CD4-positive, alpha-beta T cell treated with Interleukin-10 for 1 hour (primary cell): ENCODE results near the gene PLEKHG5.
A peak's percentile ranks its signal among the peaks of the same experiment; 100 is the strongest.
"Not testable (repeated sequence)": the region's sequence is repeated elsewhere in the genome, so short reads cannot be mapped to it uniquely, and the experiment has no call there.

Source experiments
- DNase-seq: peaks from one replicate; pipeline ENCODE4 v3.0.0-alpha.2; 2020

PLEKHG5 gene

DNA sequence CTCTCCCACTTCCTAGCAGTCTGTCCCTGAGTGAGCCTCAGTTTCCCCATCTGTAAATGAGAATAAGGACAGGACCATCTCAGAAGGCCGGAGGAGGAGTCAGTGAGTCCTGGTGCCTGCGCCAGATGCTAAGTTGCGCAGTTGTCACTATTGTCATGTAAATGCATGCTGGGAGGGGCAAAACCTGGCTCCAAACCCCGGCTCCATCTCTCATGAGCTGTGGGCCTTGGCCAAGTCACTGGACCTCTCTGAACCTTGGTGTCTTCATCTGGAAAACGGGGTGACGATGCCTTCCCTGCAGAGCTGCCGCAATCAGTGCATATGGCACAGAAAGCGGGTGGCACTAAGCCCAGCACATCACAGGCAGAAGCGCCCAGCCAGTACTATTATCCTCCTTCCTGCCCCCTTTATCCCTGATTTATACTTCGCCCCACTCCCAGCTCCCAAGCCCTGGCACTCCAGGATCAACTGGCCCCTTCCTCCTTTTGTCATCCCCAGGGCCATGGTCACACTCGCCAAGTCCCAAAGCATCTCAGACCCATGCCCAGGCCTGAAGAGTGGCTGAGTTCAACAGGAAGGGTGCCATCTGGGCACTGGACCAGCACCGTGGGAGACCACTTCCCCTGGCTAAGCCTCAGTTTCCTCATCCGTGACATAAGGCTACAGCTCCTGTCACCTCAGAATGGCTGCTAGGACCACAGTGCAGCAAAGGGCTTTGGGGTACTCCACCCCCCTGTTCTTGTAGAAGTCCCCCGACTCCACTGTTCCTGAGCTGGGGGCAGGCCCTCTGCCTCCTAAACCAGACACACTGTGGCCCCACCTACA is 4.3 kb upstream of the PLEKHG5 start:
- DNase-seq = no peak

DNA sequence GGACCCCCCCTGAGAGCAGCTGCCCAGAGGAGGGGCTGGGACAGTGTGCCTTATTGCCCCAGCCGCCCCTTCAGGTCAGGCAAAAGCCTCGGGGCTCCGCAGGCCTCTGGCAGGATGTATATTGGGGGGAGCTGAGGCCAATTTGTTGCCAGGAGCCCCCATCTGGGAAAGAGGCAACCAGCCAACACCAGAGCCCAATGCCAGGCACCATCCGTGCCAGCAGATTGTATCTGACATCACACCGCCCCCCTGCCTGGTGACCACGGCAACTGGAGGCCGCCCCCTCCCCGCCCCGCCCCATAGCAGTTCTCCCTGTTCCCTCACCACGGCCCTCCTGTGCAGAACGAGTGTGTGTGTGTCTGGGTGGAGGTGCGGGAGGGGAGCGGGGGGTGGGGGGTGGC is 3.6 kb upstream of the PLEKHG5 start:
- no peak for DNase-seq

DNA sequence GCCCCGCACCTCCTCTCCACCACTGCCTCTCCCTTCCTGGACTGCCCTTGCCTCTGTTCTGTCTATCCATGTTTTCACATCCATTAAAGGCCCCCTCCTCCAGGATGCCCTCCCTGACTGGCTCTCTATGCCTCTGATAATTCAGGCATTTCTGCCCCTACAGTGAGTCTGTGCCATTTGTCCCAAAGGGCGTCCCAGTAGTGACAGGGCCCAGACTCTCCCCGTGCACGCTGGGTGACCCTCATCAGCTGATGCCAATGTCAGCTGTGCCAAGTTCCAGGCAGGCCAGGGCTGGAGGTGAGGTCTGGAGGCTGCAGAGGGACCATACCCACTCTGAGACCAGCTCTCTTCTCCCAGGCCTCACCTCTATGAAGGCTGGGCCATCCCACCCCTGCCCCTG is 3.2 kb upstream of the PLEKHG5 start:
- DNase-seq = no peak

DNA sequence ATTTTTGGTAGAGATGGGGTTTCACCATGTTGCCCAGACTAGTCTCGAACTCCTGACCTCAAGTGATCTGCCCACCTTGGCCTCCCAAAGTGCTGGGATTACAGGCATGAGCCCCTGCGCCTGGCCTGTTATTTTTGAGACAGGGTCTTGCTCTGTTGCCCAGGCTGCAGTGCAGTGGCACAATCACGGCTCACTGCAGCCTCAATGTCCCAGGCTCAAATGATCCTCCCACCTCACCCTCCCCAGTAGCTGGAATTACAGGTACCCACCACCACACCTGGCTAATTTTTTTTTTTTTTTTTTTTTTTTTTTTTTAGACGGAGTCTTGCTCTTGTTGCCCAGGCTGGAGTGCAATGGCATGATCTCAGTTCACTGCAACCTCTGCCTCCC is 2.4 kb upstream of the PLEKHG5 start:
- not testable (repeated sequence) for DNase-seq

DNA sequence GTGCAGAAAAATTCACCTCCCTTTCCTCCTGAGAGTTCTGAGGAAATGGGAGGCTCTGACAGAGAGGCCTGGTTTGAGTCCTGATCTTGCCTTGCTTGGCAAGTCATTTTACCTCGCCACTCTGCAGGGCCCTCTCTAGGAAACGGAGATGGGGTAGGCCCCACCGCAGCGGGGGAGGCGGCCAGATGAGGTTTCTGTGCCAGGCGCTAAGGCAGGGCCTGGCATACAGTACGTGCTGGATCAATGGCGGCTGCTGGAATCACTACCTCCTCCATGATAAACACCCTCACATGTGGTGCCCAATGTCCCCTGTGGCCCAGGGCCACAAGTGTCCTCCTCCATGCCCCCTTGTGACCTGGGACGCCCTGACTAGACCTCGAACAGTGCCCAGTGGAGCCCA is 499 bp upstream of the PLEKHG5 start:
- DNase-seq = no peak

DNA sequence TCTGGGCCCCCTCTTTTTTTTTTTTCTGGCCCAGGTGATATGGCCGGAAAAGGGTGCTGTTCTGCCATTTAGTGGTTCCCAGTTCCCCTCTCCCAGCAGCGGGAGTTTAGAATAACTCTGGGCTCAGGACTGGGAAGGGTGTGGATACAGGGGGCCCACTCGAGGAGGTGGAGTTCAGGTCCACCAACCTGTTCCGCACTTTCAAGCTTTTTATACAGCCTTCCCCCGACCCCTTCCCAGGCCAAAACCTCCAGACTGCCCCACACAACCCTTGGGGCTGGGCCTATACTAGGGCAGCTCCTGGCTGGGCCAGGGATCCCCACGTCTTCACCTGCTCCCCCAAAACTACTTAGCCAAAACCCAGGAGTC is 402 bp downstream of the PLEKHG5 start:
- DNase-seq = no peak

DNA sequence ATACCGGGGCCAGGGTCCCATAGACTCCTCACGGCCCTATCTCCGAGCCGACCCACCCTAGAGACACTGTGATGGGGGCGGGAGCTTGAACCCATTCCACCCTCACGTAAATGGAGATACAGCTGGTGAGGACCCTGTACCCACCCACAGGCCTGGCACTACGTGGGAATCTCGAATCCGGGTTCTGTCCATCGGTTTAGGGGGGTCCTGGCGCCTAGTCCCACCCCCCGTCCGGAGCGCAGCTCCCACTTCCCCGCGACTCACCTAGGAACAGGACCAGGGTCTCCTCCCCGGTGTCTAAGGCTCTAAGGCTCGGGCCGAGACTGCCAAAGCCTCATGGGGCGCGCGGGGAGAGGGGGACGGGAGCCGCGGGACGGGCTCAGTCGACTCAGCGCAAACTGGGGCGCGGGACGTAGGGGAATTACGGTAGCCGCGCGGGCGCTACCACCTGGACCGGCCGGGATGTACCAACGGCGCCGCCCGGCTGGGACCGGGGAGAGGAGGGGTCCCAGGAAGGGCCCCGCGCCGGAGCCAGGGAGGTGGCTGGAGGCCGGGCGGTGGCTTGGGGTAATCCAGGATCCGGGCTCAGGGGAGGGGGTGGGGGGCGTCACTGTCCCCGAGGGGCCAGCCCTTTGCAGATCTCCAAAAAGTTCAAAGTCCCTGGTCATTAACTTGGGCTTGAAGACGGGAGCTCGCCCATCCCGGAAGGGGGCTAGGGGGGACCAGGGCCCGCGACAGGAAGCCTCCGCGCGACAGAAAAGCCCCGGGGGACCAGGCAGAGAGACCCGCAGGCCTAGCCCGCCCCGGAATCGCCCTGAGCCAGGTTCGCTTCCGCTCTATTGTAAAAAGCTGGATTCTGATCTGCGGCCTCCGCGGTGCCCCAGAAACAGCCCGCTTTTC is 1.0 kb downstream of the PLEKHG5 start:
- DNase-seq = peak; percentile 55

DNA sequence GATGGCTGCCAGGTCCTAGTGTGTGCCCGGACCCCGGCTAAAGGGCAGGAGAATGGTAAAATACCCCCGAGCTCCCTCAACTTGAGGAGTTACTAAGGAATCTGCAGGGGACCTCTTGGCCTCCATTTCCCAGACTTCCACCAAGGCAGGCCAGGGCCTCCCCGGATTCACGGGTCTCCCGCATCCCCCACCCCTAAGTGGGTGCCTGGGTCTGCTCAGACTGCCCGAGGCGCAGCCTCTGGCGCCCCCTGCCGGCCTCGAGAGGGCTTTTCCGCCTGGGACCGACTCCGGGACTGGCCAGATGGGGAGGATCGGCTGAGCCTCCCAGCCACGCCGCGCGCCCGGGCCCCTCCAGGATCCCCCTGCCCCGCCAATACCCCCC is 1.7 kb downstream of the PLEKHG5 start:
- peak; percentile 81 for DNase-seq

DNA sequence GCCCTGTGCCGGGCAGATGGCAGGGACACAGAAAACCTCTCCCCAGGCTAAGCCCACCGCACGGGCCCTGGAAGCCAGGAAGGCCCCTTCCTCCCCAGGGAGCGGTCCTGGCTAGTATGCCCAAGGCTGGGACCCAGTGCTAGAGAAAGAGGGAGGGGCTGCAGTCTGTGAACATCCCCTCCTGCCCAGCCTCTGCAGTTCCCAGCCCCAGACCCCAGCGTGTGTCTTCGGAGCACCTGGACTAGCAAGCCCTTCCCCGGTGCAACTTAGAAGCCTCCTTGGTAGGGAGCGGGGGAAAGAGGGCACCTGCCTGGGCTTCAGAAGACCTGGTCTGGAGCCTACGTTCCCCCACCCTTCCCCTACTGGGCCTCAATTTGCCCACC is 2.1 kb downstream of the PLEKHG5 start:
- no peak for DNase-seq

DNA sequence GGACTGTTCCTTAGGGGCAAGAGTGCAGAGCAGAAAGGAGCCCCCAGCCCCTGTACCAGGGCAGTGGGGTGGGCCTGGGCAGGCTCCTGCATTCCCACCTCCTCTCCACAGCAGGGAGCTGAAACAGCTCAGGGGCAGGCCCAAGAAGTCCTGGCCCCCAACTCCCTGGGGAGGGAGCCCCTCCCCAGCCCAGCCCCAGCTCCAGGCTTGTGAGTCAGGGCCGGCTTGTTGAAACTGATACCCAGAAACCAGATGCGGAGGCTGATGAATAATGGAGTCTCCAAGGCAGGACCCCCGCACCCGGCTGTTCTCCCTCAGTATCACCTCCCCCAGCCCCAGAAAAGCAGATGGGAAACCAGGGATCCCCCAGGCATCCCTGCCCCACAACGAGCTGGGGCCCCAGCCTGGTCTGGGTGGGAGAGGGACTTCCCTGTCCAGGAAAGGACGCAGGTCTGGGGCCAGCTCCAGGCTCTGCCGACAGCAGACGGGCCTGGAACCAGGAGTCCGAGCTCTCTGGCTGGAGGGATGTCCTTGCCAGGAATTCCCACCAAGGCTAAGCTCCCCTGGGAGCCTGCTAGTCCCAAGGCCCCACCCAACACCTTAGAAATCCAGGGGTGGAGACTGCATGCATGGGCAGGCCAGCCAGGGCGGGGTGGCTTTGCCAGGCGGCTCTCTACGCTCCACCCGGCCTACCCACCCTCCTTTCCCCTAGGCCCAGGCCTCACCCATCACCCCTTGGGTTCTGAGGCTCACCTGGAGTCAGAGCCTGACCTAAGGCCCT is 2.7 kb downstream of the PLEKHG5 start:
- DNase-seq = no peak

DNA sequence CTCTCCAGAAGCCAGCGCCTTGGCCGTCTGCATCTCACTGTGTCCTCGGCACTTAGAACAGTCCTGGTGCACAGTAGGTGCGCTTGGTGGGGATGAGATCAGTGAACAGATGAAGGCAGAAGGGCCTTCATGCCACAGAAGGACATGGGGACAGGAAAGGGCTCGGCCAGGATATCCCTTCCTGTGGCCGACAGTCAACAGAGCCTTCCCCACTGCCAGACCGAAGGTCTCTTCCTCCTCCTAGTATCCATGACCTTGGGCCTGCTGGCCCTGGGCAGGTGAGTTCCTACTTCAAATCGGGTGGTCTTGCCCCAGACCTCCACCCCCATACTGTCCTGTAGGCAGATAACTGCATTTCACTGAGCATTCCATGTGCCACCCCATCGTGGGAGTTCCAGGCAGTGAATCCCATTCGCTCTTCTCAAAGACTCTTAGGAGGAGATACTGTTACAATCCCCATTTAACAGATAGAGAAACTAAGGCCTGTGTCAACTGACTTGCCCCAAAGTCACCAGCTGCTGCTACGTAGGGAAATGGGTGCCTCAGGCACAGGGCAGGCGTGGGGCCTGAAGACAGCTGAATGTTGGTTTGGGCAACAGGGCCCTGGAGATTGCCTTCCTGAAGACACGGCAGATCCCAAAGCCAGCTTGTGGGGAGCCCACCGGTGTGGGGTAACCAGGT is 3.5 kb downstream of the PLEKHG5 start:
- DNase-seq = no peak

DNA sequence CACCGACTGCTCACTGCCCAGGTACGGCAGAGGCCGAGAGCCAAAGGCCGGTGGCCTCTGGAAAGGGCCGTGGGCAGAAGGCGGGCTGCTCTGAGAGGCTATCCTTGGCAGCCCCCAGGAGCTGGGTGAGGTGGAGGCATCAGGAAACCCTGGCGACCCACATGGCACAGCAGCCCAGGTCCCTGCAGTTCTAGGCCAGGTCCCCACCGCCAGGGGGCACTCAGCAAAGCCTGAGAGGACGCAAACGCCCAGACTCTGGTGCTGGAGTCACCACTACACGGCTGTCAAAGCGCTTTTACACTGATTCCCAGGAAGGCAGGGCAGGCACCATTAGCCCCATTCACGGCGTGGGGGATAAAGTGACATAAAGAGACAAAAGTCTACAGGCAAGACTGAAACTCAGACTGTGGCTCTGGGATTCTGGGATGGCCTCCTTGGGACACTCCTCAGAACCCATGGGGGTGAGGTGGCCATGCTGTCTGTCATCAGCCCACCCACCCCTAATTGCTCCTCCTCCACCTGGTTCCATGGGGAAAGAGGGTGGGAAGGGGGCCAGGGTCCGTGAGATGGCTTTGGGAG is 4.9 kb downstream of the PLEKHG5 start:
- DNase-seq = peak; percentile 86

DNA sequence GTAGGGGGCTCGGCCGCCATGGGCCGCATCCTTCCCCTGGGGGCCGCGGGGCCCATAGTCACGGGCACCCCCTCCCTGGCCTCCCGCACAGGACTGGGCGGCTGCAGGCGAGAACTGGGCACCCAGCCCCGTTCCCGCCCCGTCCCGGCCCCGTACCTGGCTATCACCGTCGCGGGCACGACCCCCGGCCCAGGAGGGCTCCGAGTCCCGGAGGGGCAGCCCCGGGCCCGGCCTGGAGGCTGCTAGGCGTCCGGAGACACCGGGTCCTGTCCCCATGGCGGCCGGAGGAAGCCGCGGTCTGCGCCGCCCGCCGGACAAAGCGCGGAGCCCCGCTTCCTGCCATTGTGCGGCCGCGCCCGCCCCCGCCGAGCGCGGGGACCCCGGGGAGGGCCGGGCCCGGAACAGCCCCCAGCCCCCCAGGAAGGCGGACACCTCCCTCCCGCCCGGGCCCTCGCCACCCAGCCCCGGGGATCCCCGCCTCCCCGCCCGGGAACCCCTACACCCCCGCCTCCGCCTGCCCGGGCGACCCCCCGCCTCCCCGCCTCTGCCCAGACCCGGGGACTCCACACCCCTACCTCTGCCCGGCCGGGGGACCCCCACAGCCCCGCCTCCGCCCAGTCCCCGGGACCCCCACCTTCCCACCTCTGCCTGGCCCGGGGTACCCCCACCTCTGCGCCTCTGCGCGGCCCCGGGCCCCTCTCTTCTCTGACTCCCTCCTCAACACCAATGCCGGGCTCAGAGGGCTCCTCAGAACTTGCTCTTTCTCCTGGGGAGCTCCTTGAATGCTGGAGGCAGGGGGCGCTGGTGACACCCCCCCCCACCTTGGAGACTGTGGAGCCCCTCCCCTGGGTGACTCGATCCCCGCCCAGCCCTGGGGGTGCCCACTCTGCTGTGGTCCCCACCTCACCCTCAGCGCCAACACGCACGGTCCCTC is 6.0 kb downstream of the PLEKHG5 start:
- DNase-seq = no peak

DNA sequence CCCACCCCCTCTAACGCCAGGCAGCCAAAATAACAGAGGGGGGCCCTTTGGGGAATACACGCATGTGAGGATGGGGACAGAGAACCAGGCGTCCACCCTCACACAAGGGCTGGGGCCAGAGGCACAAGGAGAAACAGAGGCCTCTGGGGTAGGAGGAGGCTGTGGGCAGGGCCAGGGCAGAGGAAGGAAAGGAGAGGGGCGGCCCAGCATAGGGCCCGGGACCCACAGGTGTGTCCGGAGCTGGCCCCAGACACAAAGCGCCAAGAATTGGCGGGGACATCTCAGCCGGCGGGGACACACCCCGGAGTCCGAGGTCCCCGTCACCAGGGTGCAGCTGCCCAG is 6.7 kb downstream of the PLEKHG5 start:
- no peak for DNase-seq

DNA sequence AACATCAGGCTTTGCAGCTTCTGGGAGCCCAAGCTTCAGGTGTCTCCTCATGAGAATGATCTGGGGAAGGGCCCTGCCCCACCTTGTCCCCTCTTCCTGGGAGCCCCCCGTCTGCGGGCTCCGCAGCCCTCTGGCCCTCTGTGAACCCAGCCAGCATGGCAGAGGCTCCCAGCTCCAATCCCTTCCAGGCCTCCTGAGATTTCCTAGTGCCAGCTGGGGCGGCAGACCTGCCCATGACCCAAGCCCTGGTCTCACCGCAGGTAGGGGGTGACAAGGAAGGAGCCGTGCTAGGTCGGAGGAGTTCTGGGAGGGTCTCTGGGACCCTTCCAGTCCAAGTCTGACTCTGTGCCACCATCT is 7.7 kb downstream of the PLEKHG5 start:
- no peak for DNase-seq

DNA sequence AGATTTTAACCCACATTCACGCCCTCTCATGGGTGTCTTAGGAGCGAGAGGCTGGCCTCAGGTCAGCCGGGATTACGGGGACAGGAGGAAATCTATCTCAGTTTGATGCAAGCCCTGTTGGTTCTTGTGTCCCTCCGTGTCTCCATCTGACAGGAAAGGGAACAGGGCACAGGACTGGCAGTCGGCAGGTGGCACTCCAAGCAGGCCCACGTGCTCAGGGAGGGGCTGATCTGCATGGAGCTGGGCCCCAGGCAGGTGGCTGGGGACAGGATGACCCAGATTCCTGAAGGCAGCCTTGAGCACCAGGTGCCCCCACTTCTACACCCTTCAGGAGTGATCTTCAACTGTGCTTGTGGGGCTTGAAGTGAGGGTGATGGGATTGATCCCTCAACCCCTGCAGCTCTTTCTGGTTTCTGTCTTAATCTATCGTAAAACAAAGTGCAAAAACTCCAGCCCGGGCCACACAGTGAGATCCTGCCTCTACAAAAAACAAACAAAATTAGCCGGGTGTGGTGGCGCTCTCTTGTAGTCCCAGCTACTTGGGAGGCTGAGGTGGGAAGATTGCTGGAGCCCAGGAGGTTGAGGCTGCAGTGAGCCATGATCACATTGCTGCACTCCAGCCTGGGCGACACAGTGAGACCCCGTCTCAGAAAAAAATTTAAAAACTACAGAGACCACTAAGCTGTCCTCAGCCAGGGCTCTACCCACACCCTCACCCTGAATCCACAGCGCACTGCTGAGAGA is 8.3 kb downstream of the PLEKHG5 start:
- DNase-seq = no peak

DNA sequence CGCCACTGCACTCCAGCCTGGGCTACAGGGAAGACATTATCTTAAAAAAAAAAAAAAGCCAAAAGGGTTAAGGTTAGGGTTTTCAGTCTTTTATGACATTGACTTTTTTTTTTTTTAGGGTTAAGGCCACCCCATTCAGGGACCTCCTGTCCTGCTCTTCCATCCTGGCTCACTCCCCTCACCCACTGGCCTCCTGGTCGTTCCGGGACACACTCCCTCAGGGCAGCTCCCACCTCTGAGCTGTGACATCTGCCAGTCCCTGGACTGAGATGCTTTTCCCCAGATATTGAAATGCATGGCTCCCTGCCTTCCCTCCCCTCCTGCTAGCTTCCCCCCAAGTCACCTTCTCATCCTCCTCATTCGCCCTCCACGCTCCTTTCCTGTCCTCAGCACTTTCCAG is 9.6 kb downstream of the PLEKHG5 start:
- no peak for DNase-seq

DNA sequence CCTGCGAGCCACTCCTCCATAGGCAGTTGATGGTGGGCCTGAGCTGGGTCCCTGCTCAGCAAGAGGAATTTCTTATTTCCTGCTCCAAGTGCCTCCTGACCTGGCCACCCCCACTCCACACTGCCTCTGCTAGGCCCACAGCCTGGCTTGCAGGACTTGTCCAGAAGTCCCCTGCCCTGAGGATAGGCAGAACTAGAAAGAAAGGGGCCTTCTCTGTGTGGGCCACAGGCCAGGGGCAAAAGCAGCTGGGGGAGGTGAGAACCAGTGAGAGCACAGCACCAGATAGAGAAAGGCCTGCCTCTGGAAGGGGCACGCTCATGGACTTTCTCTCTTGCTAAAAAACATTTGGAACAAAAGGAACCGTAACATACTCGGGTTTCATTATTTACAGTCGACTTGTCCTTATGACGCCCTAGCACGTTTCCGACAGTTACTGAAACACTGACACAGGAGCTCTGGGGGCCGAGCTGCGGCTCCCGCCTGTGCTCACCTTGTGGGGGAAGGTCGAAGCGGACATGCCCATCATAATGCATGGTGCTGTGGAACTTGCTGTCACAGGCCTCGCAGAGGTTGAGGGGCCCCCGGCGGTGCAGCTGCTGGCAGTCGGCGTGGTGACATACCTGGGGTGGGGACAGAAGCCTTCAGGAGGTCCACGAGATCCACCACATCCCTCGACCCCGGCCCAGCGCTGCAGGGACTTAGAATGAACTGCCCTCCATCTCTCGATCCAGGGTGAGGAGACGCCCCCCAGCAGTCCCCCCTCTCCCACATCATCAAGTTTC is 14.2 kb downstream of the PLEKHG5 start:
- DNase-seq = no peak

DNA sequence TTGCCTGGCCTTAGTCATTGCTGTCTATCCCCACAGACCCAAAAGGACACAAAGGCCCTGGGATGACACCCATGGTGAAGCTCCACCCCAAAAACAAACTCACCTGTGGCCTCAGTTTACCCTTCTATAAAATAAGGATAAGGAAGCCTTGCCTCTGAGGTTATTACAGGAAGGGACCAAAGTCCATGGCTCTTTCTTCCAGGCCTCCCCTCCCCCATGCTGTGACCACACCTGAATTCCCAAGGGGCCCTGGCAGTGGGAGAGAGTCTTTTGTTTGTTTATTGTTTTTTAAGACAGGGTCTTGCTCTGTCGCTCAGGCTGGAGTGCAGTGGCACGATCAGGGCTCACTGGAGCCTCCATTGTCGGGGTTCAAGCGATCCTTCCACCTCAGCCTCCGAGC is 15.0 kb downstream of the PLEKHG5 start:
- no peak for DNase-seq
